Airway epithelial cell (primary cell): ENCODE data around the gene ADGRB2. TPM values are rescaled to one million over a fixed set of nuclear protein-coding genes. Genes with fewer than 3 reads are reported as not detected.

Experiments
- total RNA-seq: library from RNA; depleted of rRNA; stranded (reverse); fragments of >200 nt; gene quantifications from 2 replicates; pipeline ENCODE4 v1.2.3, GENCODE V29; 2015

The ADGRB2 gene, protein sequence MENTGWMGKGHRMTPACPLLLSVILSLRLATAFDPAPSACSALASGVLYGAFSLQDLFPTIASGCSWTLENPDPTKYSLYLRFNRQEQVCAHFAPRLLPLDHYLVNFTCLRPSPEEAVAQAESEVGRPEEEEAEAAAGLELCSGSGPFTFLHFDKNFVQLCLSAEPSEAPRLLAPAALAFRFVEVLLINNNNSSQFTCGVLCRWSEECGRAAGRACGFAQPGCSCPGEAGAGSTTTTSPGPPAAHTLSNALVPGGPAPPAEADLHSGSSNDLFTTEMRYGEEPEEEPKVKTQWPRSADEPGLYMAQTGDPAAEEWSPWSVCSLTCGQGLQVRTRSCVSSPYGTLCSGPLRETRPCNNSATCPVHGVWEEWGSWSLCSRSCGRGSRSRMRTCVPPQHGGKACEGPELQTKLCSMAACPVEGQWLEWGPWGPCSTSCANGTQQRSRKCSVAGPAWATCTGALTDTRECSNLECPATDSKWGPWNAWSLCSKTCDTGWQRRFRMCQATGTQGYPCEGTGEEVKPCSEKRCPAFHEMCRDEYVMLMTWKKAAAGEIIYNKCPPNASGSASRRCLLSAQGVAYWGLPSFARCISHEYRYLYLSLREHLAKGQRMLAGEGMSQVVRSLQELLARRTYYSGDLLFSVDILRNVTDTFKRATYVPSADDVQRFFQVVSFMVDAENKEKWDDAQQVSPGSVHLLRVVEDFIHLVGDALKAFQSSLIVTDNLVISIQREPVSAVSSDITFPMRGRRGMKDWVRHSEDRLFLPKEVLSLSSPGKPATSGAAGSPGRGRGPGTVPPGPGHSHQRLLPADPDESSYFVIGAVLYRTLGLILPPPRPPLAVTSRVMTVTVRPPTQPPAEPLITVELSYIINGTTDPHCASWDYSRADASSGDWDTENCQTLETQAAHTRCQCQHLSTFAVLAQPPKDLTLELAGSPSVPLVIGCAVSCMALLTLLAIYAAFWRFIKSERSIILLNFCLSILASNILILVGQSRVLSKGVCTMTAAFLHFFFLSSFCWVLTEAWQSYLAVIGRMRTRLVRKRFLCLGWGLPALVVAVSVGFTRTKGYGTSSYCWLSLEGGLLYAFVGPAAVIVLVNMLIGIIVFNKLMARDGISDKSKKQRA (N-terminal part only)
- total RNA-seq, result 1.3 and 1.4 TPM in 2 replicates

DNA sequence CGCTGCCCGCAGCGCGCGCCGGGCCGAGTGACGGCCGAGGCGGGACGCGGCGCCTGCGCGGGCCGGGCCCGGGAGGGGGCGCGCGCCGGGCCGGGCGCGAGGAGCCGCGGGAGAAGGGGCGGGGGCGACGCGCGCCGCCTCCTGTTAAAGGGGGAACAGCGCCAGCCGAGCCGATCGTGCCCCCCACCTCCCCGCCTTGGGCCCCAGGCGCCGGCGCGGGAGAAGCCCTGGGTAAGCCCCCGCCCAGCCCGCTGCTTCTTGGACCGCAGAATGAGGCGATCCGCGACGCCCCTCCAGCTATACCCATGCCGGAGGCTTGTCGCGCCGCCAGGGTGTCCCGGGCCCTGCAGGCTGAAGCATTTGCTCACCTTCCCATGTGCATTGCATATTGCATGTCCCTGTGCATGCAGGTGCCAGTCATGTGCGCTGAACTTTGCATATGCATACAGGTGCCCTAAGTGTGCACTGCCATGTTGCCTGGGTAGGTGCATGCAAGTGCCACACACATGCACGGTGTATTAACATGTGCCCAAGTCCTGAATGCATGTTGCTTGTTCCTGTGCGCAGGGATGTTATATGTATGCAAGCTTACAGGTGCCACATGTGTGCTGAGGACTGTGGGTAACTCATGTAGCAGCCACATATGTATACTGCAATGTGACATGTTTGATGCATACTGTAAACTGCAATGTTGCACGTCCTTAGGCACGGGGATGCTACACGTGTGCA lies at the start of gene ADGRB2:
Gene ADGRB2 (minus strand): TSS at position 29 of the 729 bp plus-strand sequence. CDS start 7,119 bp downstream, outside the sequence.

DNA sequence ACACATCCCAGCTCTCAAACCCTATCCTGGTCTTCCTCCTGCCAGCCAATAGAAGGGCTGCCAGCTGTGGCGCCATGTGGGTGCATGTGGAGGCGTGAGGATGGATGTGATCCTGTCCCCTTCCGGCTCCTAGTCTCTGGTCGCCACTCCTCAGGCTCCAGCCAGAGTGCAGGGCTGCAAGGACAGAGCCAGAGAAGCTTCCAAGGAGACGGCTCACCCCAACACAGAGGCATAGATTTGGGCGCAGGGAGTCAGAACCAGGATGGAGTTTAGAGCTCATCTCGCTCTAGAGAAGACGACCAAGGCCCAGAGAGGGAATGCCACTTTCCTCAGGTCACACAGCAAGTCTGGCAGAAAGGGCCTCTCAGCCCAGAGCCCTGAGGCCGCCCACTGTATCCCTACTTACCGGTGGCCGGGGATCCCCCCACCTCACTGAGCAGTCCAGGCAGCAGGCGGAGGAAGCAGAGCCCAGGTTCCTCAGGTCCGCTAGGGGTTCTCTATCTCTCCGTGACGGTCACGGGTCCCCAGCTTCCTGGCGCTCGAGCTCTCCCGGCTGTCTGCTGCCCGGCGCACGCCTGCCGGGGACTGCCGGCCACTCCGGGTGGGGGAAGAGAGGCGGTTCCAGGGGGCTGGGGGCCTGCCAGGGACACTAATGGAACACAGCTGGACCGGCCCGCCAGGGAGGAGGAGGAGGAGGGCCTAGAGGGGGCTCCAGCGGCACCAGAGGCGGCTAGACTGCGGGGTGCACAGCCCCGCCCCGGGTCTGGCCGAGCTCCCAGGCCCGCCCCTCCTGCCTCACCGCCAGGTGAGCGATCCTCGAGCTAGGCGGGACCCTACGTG lies 60.5 kb downstream of the ADGRB2 start, which contains the start of gene COL16A1:
Gene COL16A1 (minus strand): TSS at position 587 of the 840 bp plus-strand sequence. CDS start 1,824 bp downstream, outside the sequence.

Other genes with a start within 250 kb of the ADGRB2 start
- 271 and 279 TPM in 2 replicates for gene TINAGL1, start 187.8 kb downstream of the ADGRB2 start, total RNA-seq
- not detected in 2 replicates for gene HCRTR1, start 146.7 kb downstream of the ADGRB2 start, total RNA-seq
- gene PEF1, start 119.5 kb downstream of the ADGRB2 start, total RNA-seq, result 59.8 and 85.1 TPM in 2 replicates
- gene COL16A1, start 60.3 kb downstream of the ADGRB2 start, total RNA-seq, result 97.7 and 98.1 TPM in 2 replicates
- 4.4 and 5.6 TPM in 2 replicates for gene SPOCD1, start 51.7 kb upstream of the ADGRB2 start, total RNA-seq
- gene PTP4A2, start 174.0 kb upstream of the ADGRB2 start, total RNA-seq, result 108 and 111 TPM in 2 replicates
- gene KHDRBS1, start 249.5 kb upstream of the ADGRB2 start, total RNA-seq, result 71.3 and 98.8 TPM in 2 replicates